Suppressor macrophage treated with lipopolysaccharide for 1 hour (primary cell): ENCODE data around the gene RARS2.

ENCODE experiments used
- DNase-seq, 3 donors: peaks; one replicate each; pipeline ENCODE4 v3.0.0-alpha.2; 2020 to 2022

The RARS2 gene

GRCh38 chr6:87573307-87574024 is 16.3 kb downstream of the RARS2 start:
- no peak for DNase-seq

- DNase-seq: no peak
These were observed 16.9 kb downstream of the RARS2 start for GRCh38 chr6:87572883-87573282.

- DNase-seq: no peak
These were observed 17.8 kb downstream of the RARS2 start for GRCh38 chr6:87572021-87572420.

GRCh38 chr6:87561017-87561416 is 28.8 kb downstream of the RARS2 start:
- DNase-seq: no peak

GRCh38 chr6:87558446-87558845 is 31.3 kb downstream of the RARS2 start:
- DNase-seq: no peak

- DNase-seq: no peak
These were observed 34.3 kb downstream of the RARS2 start for GRCh38 chr6:87555506-87555905.

GRCh38 chr6:87553159-87553765 is 36.5 kb downstream of the RARS2 start:
- no peak for DNase-seq

GRCh38 chr6:87551799-87552198 is 38.0 kb downstream of the RARS2 start:
- no peak for DNase-seq

GRCh38 chr6:87544474-87544735 is 45.4 kb downstream of the RARS2 start:
- DNase-seq: no peak

GRCh38 chr6:87543696-87544473 is 45.9 kb downstream of the RARS2 start:
- DNase-seq: no peak

- DNase-seq: no peak
These were observed 48.0 kb downstream of the RARS2 start for GRCh38 chr6:87541744-87542143.

- no peak for DNase-seq
These were observed 48.7 kb downstream of the RARS2 start for GRCh38 chr6:87541041-87541440.

- no peak for DNase-seq
These were observed 49.2 kb downstream of the RARS2 start for GRCh38 chr6:87540539-87540938.

GRCh38 chr6:87539554-87539953 is 50.2 kb downstream of the RARS2 start:
- no peak for DNase-seq

GRCh38 chr6:87538510-87539260 is 51.1 kb downstream of the RARS2 start:
- no peak for DNase-seq

- no peak for DNase-seq
These were observed 55.3 kb downstream of the RARS2 start for GRCh38 chr6:87534377-87535047.

GRCh38 chr6:87529221-87529620 is 60.6 kb downstream of the RARS2 start:
- no peak for DNase-seq

- no peak for DNase-seq
These were observed 67.1 kb downstream of the RARS2 start for GRCh38 chr6:87522686-87523085.

- DNase-seq: no peak
These were observed 71.3 kb downstream of the RARS2 start for GRCh38 chr6:87518453-87518852.

GRCh38 chr6:87514831-87515230 is 75.0 kb downstream of the RARS2 start:
- DNase-seq: no peak

GRCh38 chr6:87504441-87504840 is 85.3 kb downstream of the RARS2 start:
- no peak for DNase-seq

GRCh38 chr6:87501809-87502572 is 87.8 kb downstream of the RARS2 start:
- no peak for DNase-seq
